HepG2 (cell line): ENCODE data around the gene SYT14. TPM values are rescaled to one million over a fixed set of nuclear protein-coding genes. Genes with fewer than 3 reads are reported as not detected.

ENCODE experiments used
- ATAC-seq: fragments of 200-7000 bp; cut with Tn5 transposase; 3 replicates; pipeline ENCODE4 v1.9.1; 2020; ENCODE audit warnings: mild to moderate bottlenecking, moderate library complexity
- BruUV-seq: library from RNA; stranded (reverse); fragments of 400-500 nt; replicated peaks from 2 replicates; lab custom pipeline; 2021; lab: Mats Ljungman, UMichigan
- CTCF ChIA-PET: fragments of 300-600 bp; formaldehyde crosslinking; extraction: SDS; loops from one replicate; lab custom pipeline; 2021; ENCODE audit warnings: low total read pairs, inconsistent platforms, low intra/inter-chr PET ratio; lab: Yijun Ruan, JAX
- POLR2A ChIA-PET: fragments of 350-600 bp; sonication (Branson Sonifier 250); formaldehyde crosslinking; loops from one replicate; lab custom pipeline; 2020; ENCODE audit warnings: antibody characterized with exemption, inconsistent platforms; lab: Yijun Ruan, JAX
- DNase-seq: peaks from one replicate; pipeline ENCODE4 v3.0.0-alpha.2; 2015; ENCODE audit warnings: low spot score
- FAIRE-seq: peaks from 3 replicates; lab custom pipeline; 2011; peaks lifted over from hg19 to GRCh38; lab: Jason Lieb, UNC
- H2AFZ ChIP-seq: one replicate; pipeline ENCODE4 v1.6.1; 2011; ENCODE audit warnings: low read length, inconsistent platforms
- H3K27ac ChIP-seq: fragments of 300-600 bp; 3 replicates; pipeline ENCODE4 v1.8.0; 2011; ENCODE audit warnings: mixed run types, mild to moderate bottlenecking, mixed read lengths, low read length, inconsistent platforms; ENCODE audit not compliant: insufficient read depth; ENCODE audit errors: extremely low read length
- H3K27me3 ChIP-seq, 2 experiments: fragments of 200-600 bp in 1 of 2; 2 replicates in 1 of 2; 3 replicates in 1 of 2; pipeline versions ENCODE4 v1.6.0 to v1.8.0; 2011; ENCODE audit warnings: low read length in 2 of 2, mild to moderate bottlenecking in 2 of 2, moderate library complexity in 2 of 2, inconsistent platforms in 1 of 2; ENCODE audit not compliant: insufficient read depth in 2 of 2, control insufficient read depth in 1 of 2
- H3K36me3 ChIP-seq, 2 experiments: fragments of 200-600 bp in 1 of 2; replicated peaks in 1 of 2; 2 replicates in 1 of 2; 3 replicates in 1 of 2; pipeline versions ENCODE4 v1.5.1 to v1.8.0; 2011; ENCODE audit warnings: low read length in 2 of 2, inconsistent platforms in 1 of 2; ENCODE audit not compliant: insufficient read depth in 2 of 2, control insufficient read depth in 1 of 2
- H3K4me1 ChIP-seq: 2 replicates; pipeline ENCODE4 v1.5.1; 2012; ENCODE audit warnings: low read length, inconsistent platforms; ENCODE audit not compliant: insufficient read depth
- H3K4me2 ChIP-seq: 2 replicates; pipeline ENCODE4 v1.6.0; 2011; ENCODE audit warnings: low read depth, low read length, inconsistent platforms
- H3K4me3 ChIP-seq, 3 experiments: fragments of 200-600 bp in 1 of 3; sonication (generic), shearing (Covaris generic) in 1 of 3; replicated peaks in 1 of 3; 2 replicates each; pipeline ENCODE4 v1.5.1; 2011 to 2016; ENCODE audit warnings: low read length in 3 of 3, inconsistent platforms in 2 of 3, low read depth in 2 of 3, mild to moderate bottlenecking in 2 of 3, control low read depth in 1 of 3, mixed read lengths in 1 of 3; ENCODE audit not compliant: insufficient read depth in 1 of 3
- H3K79me2 ChIP-seq: one replicate; pipeline ENCODE4 v1.6.1; 2011; ENCODE audit warnings: low read length, inconsistent platforms; ENCODE audit not compliant: insufficient read depth
- H3K9ac ChIP-seq: 2 replicates; pipeline ENCODE4 v1.6.0; 2011; ENCODE audit warnings: mild to moderate bottlenecking, low read depth, low read length, inconsistent platforms; ENCODE audit not compliant: insufficient read depth
- H3K9me3 ChIP-seq: 2 replicates; pipeline ENCODE4 v1.5.1; 2012; ENCODE audit warnings: mild to moderate bottlenecking, low read length
- H4K20me1 ChIP-seq: 2 replicates; pipeline ENCODE4 v1.6.0; 2011; ENCODE audit warnings: inconsistent platforms, mild to moderate bottlenecking, low read length, moderate library complexity; ENCODE audit not compliant: insufficient read depth
- EHMT2 ChIP-seq: fragments of 200-600 bp; sonication (generic); IDR thresholded peaks from 2 replicates; pipeline ENCODE4 v1.7.0; 2017; ENCODE audit warnings: antibody characterized with exemption, low read depth, low read length, borderline replicate concordance
- ISL2 ChIP-seq: sonication (generic); formaldehyde crosslinking; IDR thresholded peaks from 2 replicates; pipeline ENCODE4 v1.5.0; 2020; ENCODE audit warnings: missing genetic modification reagents
- LCORL ChIP-seq, 2 experiments: fragments of 450-650 bp in 1 of 2; sonication (generic) in 1 of 2; formaldehyde crosslinking in 1 of 2; IDR thresholded peaks; 2 replicates each; pipeline versions ENCODE4 v1.5.0 to v1.6.1; 2017 to 2020; ENCODE audit warnings: antibody characterized with exemption in 1 of 2, missing genetic modification reagents in 1 of 2
- PPARG ChIP-seq: conservative IDR thresholded peaks from 2 replicates; pipeline ENCODE4 v1.6.1; 2016; ENCODE audit warnings: missing biosample characterization, missing genetic modification reagents
- REL ChIP-seq: sonication (generic); formaldehyde crosslinking; conservative IDR thresholded peaks from 2 replicates; pipeline ENCODE4 v1.8.0; 2022; ENCODE audit warnings: mild to moderate bottlenecking, missing genetic modification reagents, moderate library complexity
- SAFB2 ChIP-seq: sonication (generic); formaldehyde crosslinking; IDR thresholded peaks from 2 replicates; pipeline ENCODE4 v1.5.1; 2020; ENCODE audit warnings: missing genetic modification reagents, low read depth, mild to moderate bottlenecking, borderline replicate concordance
- ZBTB1 ChIP-seq: sonication (generic); formaldehyde crosslinking; IDR thresholded peaks from 2 replicates; pipeline ENCODE4 v1.4.0; 2020; ENCODE audit warnings: missing genetic modification reagents, borderline replicate concordance
- ZNF652 ChIP-seq: IDR thresholded peaks from 2 replicates; pipeline ENCODE4 v1.6.1; 2016; ENCODE audit warnings: low read depth, borderline replicate concordance
- ZNF710 ChIP-seq: sonication (generic); formaldehyde crosslinking; IDR thresholded peaks from 2 replicates; pipeline ENCODE4 v1.5.0; 2020; ENCODE audit warnings: mild to moderate bottlenecking, missing genetic modification reagents, borderline replicate concordance
- in situ Hi-C: cut with HindIII; loops from 2 replicates; pipeline ENCODE4 v1.10.0; 2017; ENCODE audit warnings: low pct_unique_long_range_greater_than_20kb; ENCODE audit not compliant: extremely low pct_ligation_motif_present
- intact Hi-C: fragments of 100-400 bp; cut with micrococcal nuclease; formaldehyde crosslinking; loops from one replicate; pipeline ENCODE4 v1.10.0; 2022; ENCODE audit not compliant: unreplicated experiment
- polyA plus RNA-seq, 8 experiments: library from polyadenylated mRNA; depleted of rRNA in 3 of 8; stranded (reverse) in 7 of 8; unstranded in 1 of 8; fragments of >200 nt; fragmentation: Illumina TruSeq in 4 of 8; extraction: Trizol in 4 of 8; gene quantifications; 2 replicates each; pipeline versions ENCODE4 v1.2.1 to v1.2.3, GENCODE V29; 2011 to 2016; ENCODE audit warnings: low read depth in 4 of 8, missing spikeins in 1 of 8, mixed read lengths in 1 of 8; ENCODE audit not compliant: insufficient read depth in 1 of 8
- total RNA-seq, 5 experiments: library from RNA; depleted of rRNA; stranded (reverse); fragments of >200 nt; fragmentation: Illumina TruSeq; extraction: Trizol; gene quantifications; 2 replicates each; pipeline ENCODE4 v1.2.3, GENCODE V29; 2016; ENCODE audit warnings: low read depth in 1 of 5

SYT14 gene
- total and polyA plus RNA-seq, 2 of the 13 experiments (the other 11 are each of a cell fraction or from before 2014, with no cell fraction given): not detected

GRCh38 chr1:210022044-210022443 is 84.0 kb downstream of the SYT14 start:
- H3K4me2 ChIP-seq: no peak overlapping the region
- in situ Hi-C loops (no loop called here), intact Hi-C loops (no loop called here)
- CTCF ChIA-PET: no interaction called here
- no peak overlapping the region for H3K4me3 ChIP-seq
- no peak for DNase-seq
- no peaks in the 10 kb centered on the region for H3K4me1 ChIP-seq
- H3K9ac ChIP-seq: no peak overlapping the region
- no peaks in the 10 kb centered on the region for H3K27me3 ChIP-seq
- H3K27ac ChIP-seq: no peak overlapping the region
- no peaks in the 10 kb centered on the region for H3K79me2 ChIP-seq
- TF ChIP-seq ZBTB1 (CRISPR knock-in tag) (no peak), ISL2 (CRISPR knock-in tag) (no peak), EHMT2 (no peak), ZNF710 (no peak), LCORL (IDR thresholded peaks at IDR 0.05) (peak; percentile 61; the same call in 1 of the 2 replicates), LCORL (CRISPR knock-in tag; IDR thresholded peaks at IDR 0.05) (no peak), SAFB2 (CRISPR knock-in tag) (no peak), REL (CRISPR knock-in tag) (no peak), PPARG (no peak), ZNF652 (CRISPR knock-in tag) (no peak)
- H3K36me3 ChIP-seq: no peaks in the 10 kb centered on the region
- H2AFZ ChIP-seq: no peak overlapping the region
- ATAC-seq: no peak
- no peaks in the 10 kb centered on the region for H3K9me3 ChIP-seq
- no peaks in the 10 kb centered on the region for H4K20me1 ChIP-seq
- no TSS peak for BruUV-seq
- no peak for FAIRE-seq
- POLR2A ChIA-PET: no interaction called here
